ENCODE measurements around the gene CST1.

Gene CST1

DNA sequence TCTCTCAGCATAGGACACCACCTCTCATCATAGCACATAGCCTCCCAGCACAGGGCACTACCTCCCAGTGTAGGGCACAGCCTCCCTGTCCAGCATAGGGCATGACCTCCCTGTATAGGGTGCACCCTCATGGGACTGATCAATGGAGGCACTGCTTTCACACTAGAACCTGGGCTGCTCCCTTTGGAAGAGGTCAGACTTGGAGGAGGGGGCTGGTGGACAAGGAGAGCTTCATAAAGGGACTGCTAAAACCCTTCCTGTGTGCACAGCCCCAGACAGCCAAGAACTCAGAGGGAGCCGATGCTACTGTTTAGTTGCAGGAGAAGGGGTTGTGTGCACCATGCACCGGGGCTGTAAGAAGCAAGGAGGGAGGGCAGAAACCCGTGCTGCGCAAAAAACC is 40.0 kb downstream of the CST1 start:
- DNase-seq = no peak

DNA sequence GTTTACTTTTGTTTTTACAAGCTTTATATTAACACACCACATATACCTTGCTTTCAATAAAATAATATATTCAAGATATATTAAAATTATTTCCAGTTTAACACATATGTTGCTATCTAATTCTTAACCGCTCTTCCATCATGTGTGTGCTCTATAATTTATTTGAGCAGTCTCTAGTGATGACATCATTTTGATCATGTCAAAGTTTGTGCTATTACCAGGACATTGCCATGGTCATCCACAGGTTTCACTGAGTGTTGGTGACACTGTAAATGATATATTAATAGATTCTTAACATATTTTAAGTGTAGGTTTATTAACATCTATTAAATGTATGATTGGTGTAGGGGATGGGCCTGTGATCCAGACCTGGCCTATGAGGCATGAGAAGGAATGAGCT is 44.8 kb downstream of the CST1 start:
- no peak for DNase-seq

DNA sequence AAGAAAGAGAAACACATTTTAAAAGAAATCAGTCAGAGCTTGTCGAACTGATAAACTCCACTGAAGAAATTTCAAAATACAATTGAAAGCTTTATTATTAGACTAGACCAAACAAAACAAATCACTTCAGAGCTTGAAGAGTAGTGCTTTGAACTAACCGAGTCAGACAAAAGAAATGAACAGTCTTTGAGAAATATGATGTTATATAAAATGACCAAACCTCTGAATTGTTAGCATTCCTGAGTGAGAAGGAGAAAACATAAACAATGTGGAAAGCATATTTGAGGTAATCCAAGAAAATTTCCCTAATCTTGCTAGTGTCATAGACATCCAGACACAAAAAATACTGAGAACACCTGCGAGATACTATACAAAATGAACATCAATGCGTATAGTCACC is 48.7 kb downstream of the CST1 start:
- no peak for DNase-seq

DNA sequence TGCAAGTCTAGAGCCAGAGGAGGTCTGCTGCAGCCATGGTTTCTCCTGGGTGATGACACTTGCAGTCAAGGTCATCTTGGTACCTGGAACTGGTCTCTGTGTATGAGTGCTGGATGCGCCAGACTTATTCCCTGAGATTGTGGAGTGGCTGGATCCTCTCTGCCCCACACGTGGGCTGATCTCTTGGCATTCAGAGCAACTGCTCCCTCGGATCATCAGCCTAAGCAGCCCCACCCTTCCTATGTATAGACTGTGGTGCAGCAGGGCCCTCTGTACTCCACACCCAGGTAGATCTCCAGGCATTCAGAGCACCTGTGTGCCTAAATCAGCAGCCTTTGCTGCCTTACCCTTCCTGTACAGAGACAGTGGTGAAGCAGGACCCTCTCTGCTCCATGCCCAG is 49.8 kb downstream of the CST1 start:
- DNase-seq = no peak

DNA sequence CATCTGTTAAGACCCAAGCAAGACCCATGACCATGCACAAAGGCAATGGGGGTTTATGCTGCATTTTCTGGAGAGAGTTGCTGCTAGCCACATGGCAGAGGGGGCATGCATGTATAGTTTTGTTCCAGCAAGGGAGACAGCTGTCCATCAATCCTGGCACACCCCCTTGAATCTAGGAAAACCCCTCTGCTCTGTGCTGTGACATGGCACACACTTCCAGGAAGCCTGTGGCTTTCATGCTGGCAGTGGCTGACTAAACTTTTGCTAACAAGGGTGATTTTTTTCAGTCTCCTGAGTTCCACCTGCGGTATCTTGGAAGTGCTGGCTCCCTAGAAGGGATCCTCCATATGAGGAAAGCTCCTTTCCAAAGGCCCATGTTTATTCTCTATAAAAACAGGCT is 52.8 kb downstream of the CST1 start:
- no peak for DNase-seq

Data from hypothalamus (tissue), 51 donors.